Uterus (tissue), 2 donors: ENCODE data around the gene CHRM4.

ENCODE experiments used
- CTCF ChIP-seq, 4 experiments: fragments of 200-600 bp in 2 of 4; fragments of 450-650 bp in 2 of 4; sonication (generic) in 2 of 4; IDR thresholded peaks; one replicate each; pipeline ENCODE4 v1.5.1; 2016 to 2019; ENCODE audit warnings: antibody characterized with exemption in 4 of 4, mild to moderate bottlenecking in 2 of 4, moderate library complexity in 1 of 4
- POLR2A ChIP-seq, 2 donors: fragments of 450-650 bp; IDR thresholded peaks; one replicate each; pipeline ENCODE4 v1.6.1; 2016; ENCODE audit warnings: antibody characterized with exemption in 2 of 2, mild to moderate bottlenecking in 1 of 2, moderate library complexity in 1 of 2

- no peak for TF ChIP-seq CTCF (IDR thresholded peaks at IDR 0.05)
- TF ChIP-seq POLR2A (IDR thresholded peaks at IDR 0.05): no peak
Measured at GRCh38 chr11:46367916-46368267, 23.7 kb downstream of the CHRM4 start.
